Peyer's patch (tissue), 4 donors: ENCODE results near the gene HCFC1. TPM values are rescaled to one million over a fixed set of nuclear protein-coding genes. Genes with fewer than 3 reads are reported as not detected.
A peak's percentile ranks its signal among the peaks of the same experiment; 100 is the strongest.

Experiments used
- DNase-seq, 3 donors: peaks; one replicate each; pipeline ENCODE4 v3.0.0-alpha.2; 2017 to 2019
- H3K27ac ChIP-seq, 4 donors: fragments of 200-600 bp; sonication (generic); one replicate each; pipeline ENCODE4 v1.5.1; 2016 to 2019
- H3K27me3 ChIP-seq, 2 donors: fragments of 200-600 bp; sonication (generic); one replicate each; pipeline ENCODE4 v1.5.1; 2019
- H3K36me3 ChIP-seq, 3 donors: fragments of 200-600 bp; sonication (generic); one replicate each; pipeline ENCODE4 v1.5.1; 2016 to 2019
- H3K4me1 ChIP-seq, 4 donors: fragments of 200-600 bp; sonication (generic); one replicate each; pipeline ENCODE4 v1.5.1; 2016 to 2019
- H3K4me3 ChIP-seq, 4 donors: fragments of 200-600 bp; sonication (generic); 1 replicate in 3 of 4; 2 replicates in 1 of 4; pipeline ENCODE4 v1.5.1; 2016 to 2019; ENCODE audit warnings: mild to moderate bottlenecking in 1 of 4
- H3K9me3 ChIP-seq, 4 donors: fragments of 200-600 bp; sonication (generic); one replicate each; pipeline ENCODE4 v1.5.1; 2016 to 2019; ENCODE audit warnings: mild to moderate bottlenecking in 1 of 4
- CTCF ChIP-seq, 6 experiments: fragments of 450-650 bp in 4 of 6; fragments of 200-600 bp in 2 of 6; sonication (generic) in 1 of 6; IDR thresholded peaks; one replicate each; pipeline ENCODE4 v1.5.1; 2017 to 2019; ENCODE audit warnings: antibody characterized with exemption in 6 of 6, mild to moderate bottlenecking in 3 of 6, moderate library complexity in 1 of 6
- POLR2A ChIP-seq, 2 donors: fragments of 450-650 bp; IDR thresholded peaks; one replicate each; pipeline ENCODE4 v1.5.1; 2017; ENCODE audit warnings: antibody characterized with exemption in 2 of 2, mild to moderate bottlenecking in 2 of 2, moderate library complexity in 2 of 2
- total RNA-seq, 4 donors: library from RNA; depleted of rRNA; stranded (reverse); fragments of >200 nt; gene quantifications; one replicate each; pipeline ENCODE4 v1.1.0, GENCODE V29; 2016

Gene HCFC1
- total RNA-seq, 4 donors from 2014 or later = 44.1 to 70.6 (median 55.6) TPM

GRCh38 chrX:153967536-153968224, 3.9 kb downstream of the HCFC1 start:
- TF ChIP-seq POLR2A (IDR thresholded peaks at IDR 0.05) = no peak
- no peak for TF ChIP-seq CTCF (IDR thresholded peaks at IDR 0.05)
- Histone ChIP-seq H3K27me3 (no peaks in the 10 kb centered on the region), H3K36me3 (peaks cover 0 to 12% (median 0%) of the 10 kb centered on the region in 3 donors), H3K4me3 (peak overlapping the region in 3 of 4 donors; percentile 20 to 70 (median 24)), H3K4me1 (peaks cover 0 to 41% (median 15%) of the 10 kb centered on the region in 4 donors), H3K9me3 (no peaks in the 10 kb centered on the region), H3K27ac (peak overlapping the region; percentile 99 to 100 (median 99))
- peak in 1 of 3 donors; percentile 38 for DNase-seq

GRCh38 chrX:153966841-153967535, 4.6 kb downstream of the HCFC1 start:
- DNase-seq = no peak
- peaks cover 0 to 41% (median 15%) of the 10 kb centered on the region in 4 donors for H3K4me1 ChIP-seq
- H3K27ac ChIP-seq = peak overlapping the region; percentile 99 to 100 (median 99)
- H3K27me3 ChIP-seq = no peaks in the 10 kb centered on the region
- H3K9me3 ChIP-seq = no peaks in the 10 kb centered on the region
- peaks cover 0 to 18% (median 0%) of the 10 kb centered on the region in 3 donors for H3K36me3 ChIP-seq
- peak overlapping the region in 3 of 4 donors; percentile 20 to 70 (median 24) for H3K4me3 ChIP-seq
- TF ChIP-seq POLR2A (IDR thresholded peaks at IDR 0.05) (no peak), CTCF (IDR thresholded peaks at IDR 0.05) (no peak)

DNA sequence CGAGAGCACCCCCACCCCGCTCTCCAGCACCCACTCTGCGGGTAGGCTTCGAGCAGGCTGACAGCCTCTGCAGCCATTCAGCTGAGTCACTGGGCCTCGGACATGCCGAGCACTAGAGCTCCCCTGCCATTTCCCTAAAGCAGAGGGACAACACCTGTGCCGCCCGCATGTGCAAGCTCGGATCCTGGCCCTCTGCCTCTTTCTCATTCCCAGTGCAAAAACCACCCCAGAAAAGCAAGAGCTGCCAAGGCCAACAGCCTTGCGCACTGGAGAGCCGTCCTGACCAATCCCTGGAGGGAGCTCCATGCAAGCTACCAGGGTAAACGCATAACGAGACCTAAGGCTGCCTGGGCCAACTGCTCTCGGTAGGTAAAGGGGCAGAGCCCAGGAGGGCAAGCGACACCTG, 5.3 kb downstream of the HCFC1 start:
- Histone ChIP-seq H3K27me3 (no peaks in the 10 kb centered on the region), H3K4me1 (peaks cover 0 to 41% (median 15%) of the 10 kb centered on the region in 4 donors), H3K9me3 (no peaks in the 10 kb centered on the region), H3K36me3 (peaks cover 0 to 25% (median 0%) of the 10 kb centered on the region in 3 donors), H3K4me3 (no peak overlapping the region), H3K27ac (peak overlapping the region in 2 of 4 donors; percentile 99)
- TF ChIP-seq POLR2A (IDR thresholded peaks at IDR 0.05) = no peak
- no peak for TF ChIP-seq CTCF (IDR thresholded peaks at IDR 0.05)
- DNase-seq = no peak

GRCh38 chrX:153965406-153965805, 6.2 kb downstream of the HCFC1 start:
- Histone ChIP-seq H3K36me3 (peaks cover 0 to 34% (median 0%) of the 10 kb centered on the region in 3 donors), H3K27ac (no peak overlapping the region)

DNA sequence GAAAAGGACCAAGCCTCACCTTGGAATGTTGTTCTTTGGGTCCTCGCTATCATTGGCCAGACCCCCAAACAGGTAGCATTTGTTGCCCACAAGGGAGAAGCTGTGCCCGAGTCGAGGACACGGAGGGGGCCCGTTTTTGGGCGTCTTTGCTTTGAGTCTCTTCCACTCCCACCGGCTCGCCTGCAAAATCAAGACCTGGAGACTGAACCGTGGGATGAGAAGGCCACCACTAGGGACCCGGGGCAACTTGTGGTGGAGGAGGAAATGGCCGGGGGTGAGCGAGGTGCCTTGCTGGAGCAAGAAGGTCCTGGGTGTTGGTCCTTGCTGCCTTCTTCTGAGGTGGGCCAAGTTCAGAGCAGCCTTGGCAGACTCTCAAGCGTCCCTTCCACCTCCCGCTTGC, 7.5 kb downstream of the HCFC1 start:
- DNase-seq = no peak
- Histone ChIP-seq H3K9me3 (no peaks in the 10 kb centered on the region), H3K4me3 (no peak overlapping the region), H3K4me1 (peaks cover 0 to 35% (median 10%) of the 10 kb centered on the region in 4 donors), H3K27me3 (no peaks in the 10 kb centered on the region), H3K36me3 (peaks cover 0 to 47% (median 0%) of the 10 kb centered on the region in 3 donors), H3K27ac (no peak overlapping the region)
- TF ChIP-seq CTCF (IDR thresholded peaks at IDR 0.05) (no peak), POLR2A (IDR thresholded peaks at IDR 0.05) (no peak)

More at GRCh38 chrX:153965406-153965805, 6.2 kb downstream of the HCFC1 start:
- no peak for DNase-seq
- no peaks in the 10 kb centered on the region for H3K9me3 ChIP-seq
- TF ChIP-seq POLR2A (IDR thresholded peaks at IDR 0.05) (no peak), CTCF (IDR thresholded peaks at IDR 0.05) (no peak)
- no peak overlapping the region for H3K4me3 ChIP-seq
- H3K27me3 ChIP-seq = no peaks in the 10 kb centered on the region
- peaks cover 0 to 41% (median 15%) of the 10 kb centered on the region in 4 donors for H3K4me1 ChIP-seq
